Neural cell (in vitro differentiated cells): ENCODE measurements around the gene CNTFR.

Source experiments
- CTCF ChIP-seq: fragments of 450-650 bp; IDR thresholded peaks from 2 replicates; pipeline ENCODE4 v1.5.1; 2014; ENCODE audit warnings: antibody characterized with exemption, mild to moderate bottlenecking, moderate library complexity; ENCODE audit not compliant: poor library complexity, severe bottlenecking
- EP300 ChIP-seq: fragments of 450-650 bp; conservative IDR thresholded peaks from 2 replicates; pipeline ENCODE4 v1.6.1; 2014; ENCODE audit warnings: antibody characterized with exemption, mild to moderate bottlenecking, moderate library complexity; ENCODE audit not compliant: poor library complexity, severe bottlenecking
- REST ChIP-seq: IDR thresholded peaks from 2 replicates; pipeline ENCODE4 v1.6.1; 2012; ENCODE audit warnings: borderline replicate concordance
- SMC3 ChIP-seq: fragments of 450-650 bp; conservative IDR thresholded peaks from 2 replicates; pipeline ENCODE4 v1.6.1; 2014; ENCODE audit warnings: antibody characterized with exemption, mild to moderate bottlenecking, moderate library complexity; ENCODE audit not compliant: poor library complexity
- TAF1 ChIP-seq: IDR thresholded peaks from 2 replicates; pipeline ENCODE4 v1.6.1; 2012; ENCODE audit warnings: low read depth

- TF ChIP-seq REST (no peak), SMC3 (no peak), TAF1 (no peak), CTCF (no peak), EP300 (no peak)
Observed at GRCh38 chr9:34572092-34572491, 17.4 kb downstream of the CNTFR start.
